ENCODE data around the gene INPP4B.
"Not testable (repeated sequence)": the region's sequence is repeated elsewhere in the genome, so short reads cannot be mapped to it uniquely, and the experiment has no call there.

The INPP4B gene

DNA sequence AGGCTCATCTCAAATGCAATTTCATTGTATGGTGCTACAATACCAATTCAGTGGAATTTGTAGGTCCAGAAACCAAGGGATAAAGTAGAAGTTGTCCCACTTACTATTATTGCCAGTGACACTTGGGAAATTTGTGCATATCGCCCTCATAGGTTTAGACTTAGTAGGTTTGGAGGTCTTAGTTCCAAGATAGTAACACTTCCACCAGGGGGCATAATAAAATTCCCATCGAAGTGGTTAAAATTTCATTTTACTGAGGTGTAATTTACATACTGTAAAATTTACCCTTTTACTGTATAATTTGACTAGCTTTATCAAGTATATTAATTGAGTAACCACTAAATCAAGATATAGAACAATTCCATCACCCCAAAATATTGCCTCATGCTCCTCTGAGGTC is 174.6 kb downstream of the INPP4B start:
- DNase-seq, result peak; percentile 3

DNA sequence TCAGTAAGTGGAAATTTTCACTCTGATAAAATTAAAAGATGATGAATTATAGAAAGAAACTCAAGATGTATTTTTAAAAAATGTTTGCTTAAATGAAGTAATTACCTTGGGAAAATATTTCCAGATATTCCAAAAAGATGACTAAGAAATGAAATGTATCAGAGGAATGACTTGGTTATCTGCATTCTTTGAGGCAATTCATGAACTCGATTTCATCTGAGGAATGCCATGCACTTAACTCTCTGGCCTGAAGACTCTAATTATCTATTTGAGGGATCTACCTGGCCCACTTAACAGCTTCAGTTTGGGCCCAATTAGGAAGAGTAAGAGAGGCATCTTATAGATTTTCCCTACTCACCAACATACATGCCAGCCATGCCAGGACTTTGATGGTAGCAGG is 182.3 kb downstream of the INPP4B start:
- no peak for DNase-seq

DNA sequence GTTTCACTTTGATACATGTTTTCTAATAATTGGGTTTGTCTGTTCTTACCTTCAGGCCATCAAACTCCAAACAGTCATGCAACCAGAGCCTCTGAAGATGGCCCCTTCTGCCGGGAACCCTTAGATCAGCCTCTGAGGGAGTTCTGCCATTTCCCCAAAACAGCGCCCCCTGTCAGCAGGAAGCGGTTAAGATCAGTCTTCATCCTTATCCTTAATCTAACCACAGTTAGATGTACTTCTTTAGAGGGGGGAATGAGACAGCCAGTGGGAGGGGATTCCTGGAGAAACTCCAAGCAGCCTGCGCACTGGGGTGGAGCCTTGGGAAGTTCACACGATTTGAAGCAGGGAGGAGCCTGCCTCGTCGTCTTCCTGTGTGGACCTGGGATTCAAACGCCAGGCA is 185.4 kb downstream of the INPP4B start:
- DNase-seq, result no peak

DNA sequence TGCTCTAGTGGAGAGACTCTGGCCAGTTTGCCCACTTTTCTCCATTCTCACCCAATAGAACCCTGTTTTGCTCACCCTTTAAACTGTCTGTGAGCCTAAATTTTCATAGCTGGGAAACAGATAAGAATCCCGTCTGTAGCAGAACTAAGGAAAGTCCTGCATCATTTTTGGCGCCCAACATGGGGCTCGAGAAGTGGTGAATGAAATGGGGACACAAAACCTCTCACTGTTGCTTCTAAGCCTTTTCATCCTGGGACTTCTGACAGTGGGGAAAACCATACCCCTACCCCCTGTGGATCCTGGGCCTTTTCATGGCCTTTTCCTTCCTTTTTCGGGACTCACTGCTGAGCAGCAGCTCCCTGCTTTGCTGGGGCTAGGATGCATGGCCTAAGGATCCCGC is 189.9 kb downstream of the INPP4B start:
- DNase-seq, result no peak

DNA sequence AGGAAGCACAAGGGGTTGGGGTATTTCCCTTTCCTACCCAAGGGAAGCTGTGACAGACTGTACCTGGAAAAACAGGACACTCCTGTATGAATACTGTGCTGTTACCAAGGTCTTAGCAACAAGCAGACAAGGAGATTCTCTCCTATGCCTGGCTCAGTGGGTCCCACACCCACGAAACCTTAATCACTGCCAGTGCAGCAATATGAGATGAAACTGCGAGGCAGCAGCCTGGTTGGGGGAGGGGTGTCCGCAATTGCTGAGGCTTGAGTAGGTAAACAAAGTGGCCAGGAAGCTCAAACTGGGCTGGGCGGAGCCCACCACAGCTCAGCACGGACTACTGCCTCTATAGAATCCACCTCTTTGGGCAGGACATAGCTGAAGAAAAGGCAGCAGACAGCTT is 197.7 kb downstream of the INPP4B start:
- no peak for DNase-seq

DNA sequence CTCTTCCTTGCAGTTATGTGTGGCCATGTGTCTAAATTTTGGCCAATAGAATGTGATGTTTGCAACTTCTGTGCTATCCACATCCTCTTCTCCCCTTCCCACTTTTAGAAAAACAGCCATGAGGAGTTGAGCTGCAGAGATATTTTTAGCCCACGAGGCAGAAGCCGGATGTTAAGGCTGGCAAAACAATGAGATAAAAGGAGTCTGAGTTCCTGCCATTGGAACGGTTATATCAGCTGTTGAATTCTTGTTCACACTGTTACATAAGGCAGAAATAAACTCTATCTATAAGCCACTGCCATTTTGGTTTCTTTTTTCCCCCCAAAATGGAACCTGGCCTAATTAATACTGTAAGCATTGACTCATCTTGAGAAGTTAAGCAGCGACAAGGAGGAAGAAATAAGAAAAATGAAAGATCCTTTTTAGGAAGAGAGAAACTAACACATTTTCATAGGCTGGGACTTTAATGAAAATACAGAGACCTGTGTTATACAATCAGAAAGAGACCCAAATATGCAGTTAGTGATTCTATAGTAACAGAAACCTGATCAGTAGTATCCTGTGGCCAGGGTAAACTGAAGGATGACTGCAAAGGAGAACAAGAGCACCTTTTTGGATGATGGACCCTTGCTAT is 200.5 kb downstream of the INPP4B start:
- no peak for DNase-seq

DNA sequence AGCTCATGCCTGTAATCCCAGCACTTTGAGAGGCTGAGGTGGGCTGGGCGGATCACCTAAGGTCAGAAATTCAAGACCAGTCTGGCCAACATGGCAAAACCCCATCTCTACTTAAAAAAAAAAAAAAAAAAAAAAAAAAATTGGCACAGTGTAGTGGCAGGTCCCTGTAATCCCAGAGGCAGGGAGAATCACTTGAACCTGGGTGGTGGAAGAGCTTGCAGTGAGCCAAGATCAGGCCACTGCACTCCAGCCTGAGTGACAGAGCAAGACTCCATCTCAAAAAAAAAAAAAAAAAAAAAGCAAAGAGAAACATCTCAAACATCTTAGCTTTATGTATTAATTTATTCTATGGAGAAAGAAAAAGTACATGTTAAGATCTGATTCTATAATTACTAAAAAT is 201.5 kb downstream of the INPP4B start:
- not testable (repeated sequence) for DNase-seq

DNA sequence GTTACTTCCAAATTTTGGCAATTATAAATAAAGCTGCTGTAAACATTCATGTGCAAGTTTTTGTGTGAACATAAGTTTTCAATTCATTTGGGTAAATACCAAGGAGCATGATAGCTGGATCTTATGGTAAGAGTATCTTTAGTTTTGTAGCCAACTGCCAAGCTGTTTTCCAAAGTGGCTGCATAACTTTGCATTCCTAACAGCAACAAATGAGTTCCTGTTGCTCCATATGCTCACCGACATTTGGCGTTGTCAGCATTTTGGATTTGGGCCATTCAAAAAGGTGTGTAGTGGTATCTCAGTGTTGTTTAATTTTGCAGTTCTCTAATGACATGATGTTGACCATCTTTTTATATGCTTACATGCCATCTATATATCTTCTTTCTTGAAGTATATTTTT is 208.5 kb downstream of the INPP4B start:
- no peak for DNase-seq

DNA sequence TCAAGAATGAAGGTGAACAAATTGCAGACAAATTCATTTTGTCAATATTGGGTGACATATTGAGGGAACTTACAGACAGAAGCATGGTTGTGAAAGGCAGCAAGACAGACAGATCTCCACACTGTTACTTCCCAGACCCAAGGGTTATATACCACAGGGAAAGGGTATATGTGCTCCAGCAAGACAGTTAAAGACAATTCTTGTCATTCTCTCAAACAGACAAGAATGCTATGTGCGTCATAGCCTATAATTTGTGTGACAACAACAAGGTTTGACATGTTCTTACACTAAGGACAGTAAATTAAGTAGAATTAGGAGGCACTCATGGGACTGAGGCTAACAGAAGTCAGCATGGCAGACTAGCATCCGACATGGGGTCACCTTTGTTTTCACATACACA is 214.3 kb downstream of the INPP4B start:
- DNase-seq, result no peak

DNA sequence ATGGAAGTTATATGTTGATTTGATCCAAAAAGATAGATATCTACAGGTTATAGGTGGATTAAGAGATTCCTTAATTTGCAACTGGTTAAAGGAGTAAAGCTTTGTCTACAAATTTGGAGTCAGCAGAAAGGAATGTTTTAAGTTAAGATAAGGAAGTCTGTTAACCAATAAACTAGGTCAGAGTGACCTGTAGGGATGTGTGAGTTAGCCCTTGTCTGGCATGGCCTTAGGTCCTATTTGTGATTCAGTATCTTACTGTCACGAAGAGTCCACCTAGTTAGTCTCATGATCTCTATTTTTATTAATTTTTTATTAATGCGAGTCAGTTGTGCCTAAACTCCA is 230.8 kb downstream of the INPP4B start:
- no peak for DNase-seq

DNA sequence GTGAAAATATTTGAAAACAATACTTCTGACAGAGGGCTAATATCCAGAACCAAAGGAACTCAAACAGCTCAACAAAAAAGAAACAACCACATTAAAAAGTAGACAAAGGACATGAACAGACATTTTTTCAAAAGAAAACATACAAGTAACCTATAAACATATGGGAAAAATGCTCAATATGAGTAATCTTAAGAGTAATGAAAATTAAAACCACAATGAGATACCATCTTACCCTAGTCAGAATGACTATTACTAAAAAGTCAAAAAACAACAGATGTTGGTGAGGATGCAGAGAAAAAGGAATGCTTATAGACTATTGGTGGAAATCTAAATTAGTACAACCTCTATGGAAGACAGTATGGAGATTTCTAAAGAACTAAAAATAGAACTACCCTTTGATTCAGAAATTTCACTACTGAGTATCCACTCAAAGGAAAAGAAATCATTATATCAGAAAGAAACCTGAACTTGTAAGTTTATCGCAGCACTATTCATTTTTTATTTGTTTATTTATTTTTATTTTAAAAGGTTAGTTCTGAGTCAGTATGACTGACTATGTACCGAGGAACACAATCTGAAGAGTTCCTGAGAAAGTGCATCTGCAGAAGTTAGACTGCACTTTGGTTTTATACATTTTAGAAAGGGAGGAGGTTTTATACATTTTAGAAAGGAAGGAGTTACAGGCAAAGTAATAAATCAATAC is 231.3 kb downstream of the INPP4B start:
- no peak for DNase-seq

DNA sequence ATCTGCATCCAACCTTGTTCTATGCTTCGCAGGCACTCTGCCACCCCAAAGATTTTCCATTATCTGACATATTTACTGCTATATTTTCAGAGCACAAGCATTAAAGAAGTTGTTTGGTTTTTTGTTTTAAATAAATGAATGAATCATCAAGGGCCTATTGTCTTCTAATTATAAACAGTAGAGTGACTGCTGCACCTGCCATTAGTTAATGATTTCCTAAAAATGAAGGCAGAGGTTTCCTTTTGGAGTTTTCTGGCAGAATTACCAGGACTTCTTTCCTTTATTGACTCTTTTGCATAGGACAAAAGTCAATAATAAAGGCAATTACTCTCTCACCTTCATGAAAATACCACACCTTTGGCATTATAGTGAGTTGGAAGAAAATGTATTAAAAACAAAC is 238.1 kb downstream of the INPP4B start:
- no peak for DNase-seq

DNA sequence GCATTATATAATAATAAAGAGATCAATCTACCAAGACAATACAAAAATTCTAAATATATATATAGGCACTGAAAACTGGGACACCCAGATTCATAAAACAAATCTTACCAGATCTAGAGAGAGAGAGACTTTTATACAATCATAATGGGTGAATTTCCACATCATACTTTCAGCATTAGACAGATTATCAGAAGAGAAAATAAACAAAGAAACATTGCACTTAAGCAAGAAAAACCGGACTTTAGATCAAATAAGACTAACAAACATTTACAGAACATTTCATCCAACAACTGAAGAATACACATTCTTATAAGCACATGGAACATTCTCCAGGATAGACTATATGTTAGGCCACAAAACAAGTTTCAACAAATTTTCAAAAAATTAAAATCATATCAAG is 245.1 kb downstream of the INPP4B start:
- DNase-seq, result no peak

DNA sequence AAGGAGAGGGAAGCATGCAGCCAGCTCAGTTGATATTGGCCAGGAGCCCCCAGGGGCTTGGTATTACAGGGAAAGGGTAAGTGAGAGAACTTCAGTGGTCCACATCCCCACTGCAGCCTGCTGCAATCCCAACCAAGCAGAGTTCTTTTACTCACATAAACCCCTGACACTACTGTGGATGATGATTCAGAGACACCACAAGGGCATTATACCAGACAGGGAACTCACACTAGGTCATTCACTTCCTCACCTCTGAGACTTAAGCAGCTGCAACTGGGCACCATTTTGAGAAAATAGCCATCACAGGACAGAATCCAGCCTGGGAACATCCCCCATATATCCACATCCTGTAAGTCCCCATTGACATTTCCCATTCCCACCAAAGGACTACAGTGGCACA is 248.0 kb downstream of the INPP4B start:
- DNase-seq, result no peak

DNA sequence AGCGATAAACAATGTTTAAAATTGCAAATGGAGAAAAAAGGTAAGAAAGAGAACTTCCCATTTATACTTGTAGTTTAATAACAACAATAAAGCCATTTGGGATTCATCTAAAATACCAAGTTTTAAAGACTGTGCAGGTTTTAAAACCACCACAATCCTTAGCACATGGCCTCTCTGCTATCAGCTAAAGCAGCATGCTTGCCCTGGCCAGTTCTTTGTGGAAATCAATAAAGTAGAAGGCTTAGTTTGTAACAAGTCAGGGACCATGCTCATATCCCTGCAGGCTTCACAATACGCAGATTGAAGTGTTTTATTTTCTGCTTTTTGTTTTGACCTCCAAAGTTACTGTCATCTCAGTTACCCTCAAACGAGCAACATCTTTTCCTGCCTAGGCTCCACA is 249.5 kb downstream of the INPP4B start:
- DNase-seq, result no peak

DNA sequence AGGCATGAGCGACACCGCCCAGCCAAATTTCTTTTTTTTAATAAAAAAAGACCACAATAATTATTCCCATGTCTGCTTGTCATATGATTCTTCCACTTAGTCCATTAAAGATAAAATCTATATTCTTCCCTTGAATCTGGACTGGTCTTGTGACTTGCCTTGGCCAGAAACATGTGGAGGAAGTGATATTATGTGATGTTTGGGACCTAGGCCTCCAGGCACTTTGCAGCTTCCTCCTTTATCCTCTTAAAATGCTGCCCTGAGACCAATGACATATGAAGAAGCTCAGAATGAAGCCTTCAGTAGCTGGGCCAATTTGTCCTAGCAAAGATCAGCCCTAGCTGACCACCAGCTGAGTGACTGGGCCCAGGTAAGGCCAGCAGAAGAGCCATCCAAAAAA is 250.0 kb downstream of the INPP4B start:
- DNase-seq, result no peak

DNA sequence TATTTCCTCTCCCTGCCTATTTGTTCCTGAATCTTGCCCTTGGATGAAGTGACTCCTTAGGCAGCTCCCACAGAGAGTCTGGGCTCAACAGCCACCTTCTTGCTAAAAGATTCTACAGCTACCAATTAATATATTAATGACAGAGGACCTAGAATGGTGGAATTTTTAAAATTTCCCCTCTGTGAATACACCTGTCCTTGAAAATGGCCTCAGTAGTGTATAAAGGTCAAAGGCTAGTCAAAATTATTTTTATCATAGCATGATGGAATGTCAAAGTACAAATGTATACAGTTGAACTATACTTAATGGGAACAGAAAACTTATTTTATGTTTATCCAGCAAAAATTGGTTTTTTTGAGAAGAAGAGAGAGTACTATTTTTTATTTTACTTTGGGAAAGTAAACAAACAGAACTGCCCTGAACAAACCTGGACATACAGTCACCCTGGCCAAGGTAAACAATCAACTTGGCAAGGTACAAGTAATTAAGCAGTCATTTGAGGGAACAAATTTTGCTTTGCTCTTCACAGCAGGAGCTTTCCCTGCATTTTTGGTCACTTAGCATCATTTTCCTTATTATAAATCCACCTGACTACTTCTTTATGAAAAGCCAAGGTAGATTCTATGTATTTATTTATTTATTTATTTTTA is 250.8 kb downstream of the INPP4B start:
- no peak for DNase-seq

DNA sequence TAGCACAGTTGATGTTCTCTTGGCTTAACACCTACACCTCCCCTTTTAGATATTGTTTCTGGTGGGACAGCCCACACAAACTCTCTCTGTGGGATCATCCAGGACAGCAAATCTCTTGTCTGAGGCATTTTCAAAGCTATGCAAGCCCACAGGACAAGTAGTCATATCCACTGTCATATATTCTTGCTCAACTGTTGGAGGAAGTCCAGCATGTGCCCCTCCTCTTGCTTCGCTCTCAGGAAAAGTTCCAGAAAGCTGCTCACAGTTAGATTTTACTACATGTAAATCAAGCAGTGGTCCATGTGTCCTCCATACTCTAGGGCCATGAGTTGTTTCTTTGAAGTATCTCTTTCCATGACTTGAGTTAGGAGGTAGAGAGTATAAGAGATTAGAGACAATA is 260.7 kb downstream of the INPP4B start:
- no peak for DNase-seq

DNA sequence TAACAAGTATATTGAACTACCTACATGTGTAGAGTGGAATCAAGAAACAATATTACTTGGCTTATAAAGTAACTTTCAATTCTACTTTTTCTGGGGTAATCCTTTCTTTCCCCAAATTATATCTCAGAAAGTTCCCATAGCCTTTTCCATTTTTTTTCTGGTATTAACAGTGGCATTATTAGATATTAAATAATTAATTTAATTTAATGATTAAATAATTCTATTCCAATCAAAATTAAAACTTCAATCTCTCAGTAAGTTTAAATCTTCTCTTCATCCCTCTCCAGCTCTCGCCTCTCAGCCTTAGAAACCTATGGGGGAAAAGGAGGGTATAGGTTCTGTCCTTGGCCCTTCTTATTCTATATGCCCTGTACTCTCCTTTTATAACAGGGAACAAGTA is 262.4 kb downstream of the INPP4B start:
- DNase-seq, result no peak

DNA sequence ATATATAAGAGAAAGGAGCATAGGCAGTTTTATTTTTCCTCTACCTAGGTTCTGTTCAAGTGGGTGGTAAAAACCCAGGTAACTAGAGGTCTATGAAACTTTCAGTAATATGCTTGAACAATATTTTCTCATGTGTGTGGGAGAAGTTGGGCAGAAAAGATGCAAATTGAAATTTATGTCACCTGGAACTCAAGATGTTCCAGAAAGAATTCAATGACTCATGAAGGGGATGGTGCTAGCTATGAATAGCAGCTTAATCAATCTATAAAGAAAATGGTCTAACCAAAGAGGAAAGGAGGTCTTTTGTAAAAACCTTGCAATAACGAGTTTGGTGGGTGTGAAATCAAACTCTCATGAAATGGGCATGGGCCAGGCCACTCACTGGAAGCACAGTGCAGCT is 263.8 kb downstream of the INPP4B start:
- no peak for DNase-seq

DNA sequence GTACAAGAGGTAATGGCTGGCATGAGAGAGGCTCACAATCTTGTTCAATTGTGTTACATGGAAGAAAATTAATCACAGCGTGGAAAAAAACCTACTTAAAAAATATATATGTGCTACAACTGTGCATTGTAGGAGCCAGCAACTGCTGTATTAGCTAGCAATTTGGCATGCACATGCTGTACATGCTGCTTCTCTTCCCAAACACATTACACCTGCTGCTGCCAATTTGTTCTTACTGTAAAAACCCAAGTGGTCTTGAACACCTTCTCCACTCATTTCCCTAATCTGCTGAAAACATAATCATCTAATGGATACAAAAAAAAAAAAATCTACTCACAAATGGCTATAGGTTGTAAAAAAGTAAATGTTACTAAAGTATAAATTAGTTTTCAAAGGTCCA is 264.2 kb downstream of the INPP4B start:
- DNase-seq, result no peak

DNA sequence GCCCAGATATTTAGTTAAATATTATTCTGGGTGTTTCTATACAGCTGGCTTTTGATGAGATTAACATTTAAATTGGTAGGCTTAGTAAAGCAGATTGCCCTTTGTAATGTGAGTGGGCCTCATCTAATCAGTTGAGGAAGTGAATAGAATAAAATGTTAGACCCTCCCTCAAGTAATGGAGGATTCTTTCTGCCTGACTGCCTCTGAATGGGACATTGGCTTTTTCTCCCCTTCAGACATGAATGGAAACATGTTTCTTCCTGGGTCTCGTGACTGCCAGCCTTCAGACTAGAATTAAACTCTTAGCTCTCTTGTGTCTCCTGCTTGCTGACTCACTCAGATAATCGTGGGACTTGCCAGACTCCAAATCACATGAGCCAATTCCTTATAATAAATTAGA is 266.7 kb downstream of the INPP4B start:
- DNase-seq, result no peak

DNA sequence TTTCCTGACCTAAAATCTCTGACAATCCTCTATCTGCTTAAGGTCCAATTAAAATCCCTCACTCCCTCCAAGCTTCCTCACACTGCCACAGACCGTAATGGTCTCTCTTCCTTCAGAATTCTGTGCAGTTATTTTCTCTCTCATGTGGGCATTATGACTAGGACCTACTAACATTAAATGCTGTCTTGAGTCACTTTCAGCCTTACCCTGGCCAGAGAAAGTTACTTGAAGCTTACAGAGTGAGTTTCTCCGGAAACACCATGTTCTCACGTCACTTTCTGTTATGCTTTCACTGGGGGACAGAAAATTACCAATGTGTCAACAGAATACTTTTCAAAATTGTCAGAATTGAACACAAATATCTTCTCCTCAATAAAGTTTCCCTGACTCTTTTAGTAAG is 271.8 kb downstream of the INPP4B start:
- DNase-seq, result no peak

DNA sequence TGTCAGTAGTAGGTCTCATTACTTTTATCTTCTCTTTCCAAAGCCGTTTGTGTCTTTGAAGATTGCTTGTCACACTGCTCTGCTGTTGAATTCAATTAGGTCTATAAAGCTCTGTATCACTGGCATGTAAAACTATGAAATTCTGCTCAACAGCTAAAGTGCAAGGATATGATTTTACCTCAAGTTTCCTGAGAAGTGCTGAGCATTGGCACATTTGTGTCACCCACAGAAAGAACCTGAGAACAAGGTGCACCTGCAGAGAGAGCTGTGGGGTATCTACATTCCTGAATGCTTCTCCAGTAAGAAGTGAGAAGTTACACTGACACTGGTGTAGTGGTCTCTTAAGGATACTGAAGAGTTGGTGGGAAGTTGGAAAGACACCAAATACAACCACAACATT is 274.0 kb downstream of the INPP4B start:
- DNase-seq, result no peak
